HepG2 (cell line): ENCODE data around the gene DOCK1. TPM values are rescaled to one million over a fixed set of nuclear protein-coding genes. Genes with fewer than 3 reads are reported as not detected.
A peak's percentile ranks its signal among the peaks of the same experiment; 100 is the strongest.

Experiments used
- ATAC-seq: fragments of 200-7000 bp; cut with Tn5 transposase; 3 replicates; pipeline ENCODE4 v1.9.1; 2020; ENCODE audit warnings: mild to moderate bottlenecking, moderate library complexity
- BruUV-seq: library from RNA; stranded (reverse); fragments of 400-500 nt; replicated peaks from 2 replicates; lab custom pipeline; 2021; lab: Mats Ljungman, UMichigan
- CTCF ChIA-PET: fragments of 300-600 bp; formaldehyde crosslinking; extraction: SDS; loops from one replicate; lab custom pipeline; 2021; ENCODE audit warnings: low total read pairs, inconsistent platforms, low intra/inter-chr PET ratio; lab: Yijun Ruan, JAX
- POLR2A ChIA-PET: fragments of 350-600 bp; sonication (Branson Sonifier 250); formaldehyde crosslinking; loops from one replicate; lab custom pipeline; 2020; ENCODE audit warnings: antibody characterized with exemption, inconsistent platforms; lab: Yijun Ruan, JAX
- DNase-seq: peaks from one replicate; pipeline ENCODE4 v3.0.0-alpha.2; 2015; ENCODE audit warnings: low spot score
- FAIRE-seq: peaks from 3 replicates; lab custom pipeline; 2011; peaks lifted over from hg19 to GRCh38; lab: Jason Lieb, UNC
- H2AFZ ChIP-seq: one replicate; pipeline ENCODE4 v1.6.1; 2011; ENCODE audit warnings: low read length, inconsistent platforms
- H3K27ac ChIP-seq: fragments of 300-600 bp; 3 replicates; pipeline ENCODE4 v1.8.0; 2011; ENCODE audit warnings: mixed run types, mild to moderate bottlenecking, mixed read lengths, low read length, inconsistent platforms; ENCODE audit not compliant: insufficient read depth; ENCODE audit errors: extremely low read length
- H3K27me3 ChIP-seq, 2 experiments: fragments of 200-600 bp in 1 of 2; 2 replicates in 1 of 2; 3 replicates in 1 of 2; pipeline versions ENCODE4 v1.6.0 to v1.8.0; 2011; ENCODE audit warnings: low read length in 2 of 2, mild to moderate bottlenecking in 2 of 2, moderate library complexity in 2 of 2, inconsistent platforms in 1 of 2; ENCODE audit not compliant: insufficient read depth in 2 of 2, control insufficient read depth in 1 of 2
- H3K36me3 ChIP-seq, 2 experiments: fragments of 200-600 bp in 1 of 2; replicated peaks in 1 of 2; 2 replicates in 1 of 2; 3 replicates in 1 of 2; pipeline versions ENCODE4 v1.5.1 to v1.8.0; 2011; ENCODE audit warnings: low read length in 2 of 2, inconsistent platforms in 1 of 2; ENCODE audit not compliant: insufficient read depth in 2 of 2, control insufficient read depth in 1 of 2
- H3K4me1 ChIP-seq: 2 replicates; pipeline ENCODE4 v1.5.1; 2012; ENCODE audit warnings: low read length, inconsistent platforms; ENCODE audit not compliant: insufficient read depth
- H3K4me2 ChIP-seq: 2 replicates; pipeline ENCODE4 v1.6.0; 2011; ENCODE audit warnings: low read depth, low read length, inconsistent platforms
- H3K4me3 ChIP-seq, 3 experiments: fragments of 200-600 bp in 1 of 3; sonication (generic), shearing (Covaris generic) in 1 of 3; replicated peaks in 1 of 3; 2 replicates each; pipeline ENCODE4 v1.5.1; 2011 to 2016; ENCODE audit warnings: low read length in 3 of 3, inconsistent platforms in 2 of 3, low read depth in 2 of 3, mild to moderate bottlenecking in 2 of 3, control low read depth in 1 of 3, mixed read lengths in 1 of 3; ENCODE audit not compliant: insufficient read depth in 1 of 3
- H3K79me2 ChIP-seq: one replicate; pipeline ENCODE4 v1.6.1; 2011; ENCODE audit warnings: low read length, inconsistent platforms; ENCODE audit not compliant: insufficient read depth
- H3K9ac ChIP-seq: 2 replicates; pipeline ENCODE4 v1.6.0; 2011; ENCODE audit warnings: mild to moderate bottlenecking, low read depth, low read length, inconsistent platforms; ENCODE audit not compliant: insufficient read depth
- H3K9me3 ChIP-seq: 2 replicates; pipeline ENCODE4 v1.5.1; 2012; ENCODE audit warnings: mild to moderate bottlenecking, low read length
- H4K20me1 ChIP-seq: 2 replicates; pipeline ENCODE4 v1.6.0; 2011; ENCODE audit warnings: inconsistent platforms, mild to moderate bottlenecking, low read length, moderate library complexity; ENCODE audit not compliant: insufficient read depth
- CSRNP2 ChIP-seq: sonication (generic); formaldehyde crosslinking; conservative IDR thresholded peaks from 2 replicates; pipeline ENCODE4 v1.8.0; 2022; ENCODE audit warnings: low read depth, missing genetic modification reagents
- JDP2 ChIP-seq: sonication (generic); formaldehyde crosslinking; IDR thresholded peaks from 2 replicates; pipeline ENCODE4 v1.8.1; 2022; ENCODE audit warnings: missing genetic modification reagents, borderline replicate concordance
- ZEB1 ChIP-seq: IDR thresholded peaks from 2 replicates; pipeline ENCODE4 v1.6.1; 2012; ENCODE audit warnings: mild to moderate bottlenecking, low read depth, inconsistent platforms; ENCODE audit not compliant: insufficient replicate concordance
- ZFX ChIP-seq: sonication (generic); formaldehyde crosslinking; IDR thresholded peaks from 2 replicates; pipeline ENCODE4 v1.4.0; 2020; ENCODE audit warnings: mild to moderate bottlenecking, low read depth, missing genetic modification reagents, moderate library complexity
- ZNF597 ChIP-seq: sonication (generic); formaldehyde crosslinking; IDR thresholded peaks from 2 replicates; pipeline ENCODE4 v1.5.0; 2020; ENCODE audit warnings: missing genetic modification reagents
- ZNF883 ChIP-seq: sonication (generic); formaldehyde crosslinking; IDR thresholded peaks from 2 replicates; pipeline ENCODE4 v1.5.1; 2020; ENCODE audit warnings: mild to moderate bottlenecking, missing genetic modification reagents; ENCODE audit errors: not compliant biosample characterization
- WGBS: methylation state at CpG from one replicate; pipeline ENCODE4 v1.1.6; 2017; ENCODE audit warnings: low lambda C conversion rate; 5-methylcytosine and 5-hydroxymethylcytosine counted together
- in situ Hi-C: cut with HindIII; loops from 2 replicates; pipeline ENCODE4 v1.10.0; 2017; ENCODE audit warnings: low pct_unique_long_range_greater_than_20kb; ENCODE audit not compliant: extremely low pct_ligation_motif_present
- intact Hi-C: fragments of 100-400 bp; cut with micrococcal nuclease; formaldehyde crosslinking; loops from one replicate; pipeline ENCODE4 v1.10.0; 2022; ENCODE audit not compliant: unreplicated experiment
- polyA plus RNA-seq, 8 experiments: library from polyadenylated mRNA; depleted of rRNA in 3 of 8; stranded (reverse) in 7 of 8; unstranded in 1 of 8; fragments of >200 nt; fragmentation: Illumina TruSeq in 4 of 8; extraction: Trizol in 4 of 8; gene quantifications; 2 replicates each; pipeline versions ENCODE4 v1.2.1 to v1.2.3, GENCODE V29; 2011 to 2016; ENCODE audit warnings: low read depth in 4 of 8, missing spikeins in 1 of 8, mixed read lengths in 1 of 8; ENCODE audit not compliant: insufficient read depth in 1 of 8
- total RNA-seq, 5 experiments: library from RNA; depleted of rRNA; stranded (reverse); fragments of >200 nt; fragmentation: Illumina TruSeq; extraction: Trizol; gene quantifications; 2 replicates each; pipeline ENCODE4 v1.2.3, GENCODE V29; 2016; ENCODE audit warnings: low read depth in 1 of 5

DOCK1 gene
- total and polyA plus RNA-seq, 2 of the 13 experiments (the other 11 are each of a cell fraction or from before 2014, with no cell fraction given) = 8.3 to 25.5 TPM

GRCh38 chr10:127459918-127460317 is 554.7 kb downstream of the DOCK1 start (continued):
- TF ChIP-seq ZNF597 (CRISPR knock-in tag) (no peak), ZEB1 (no peak), ZFX (CRISPR knock-in tag) (no peak), ZNF883 (CRISPR knock-in tag) (no peak), JDP2 (no peak)

GRCh38 chr10:127462643-127463295 is 557.5 kb downstream of the DOCK1 start:
- H3K36me3 ChIP-seq = no peaks in the 10 kb centered on the region
- FAIRE-seq = no peak
- H4K20me1 ChIP-seq = no peaks in the 10 kb centered on the region
- ChIA-PET POLR2A (no interaction called here), CTCF (no interaction called here)
- no peak overlapping the region for H3K9ac ChIP-seq
- H3K27ac ChIP-seq = no peak overlapping the region
- no peak overlapping the region for H3K4me3 ChIP-seq
- no peaks in the 10 kb centered on the region for H3K4me1 ChIP-seq
- peak; percentile 4 for DNase-seq
- H2AFZ ChIP-seq = no peak overlapping the region
- H3K79me2 ChIP-seq = no peaks in the 10 kb centered on the region
- WGBS = 5% methylated on average over 5 of the region's 5 CpGs
- TF ChIP-seq CSRNP2 (CRISPR knock-in tag) = no peak
- TF ChIP-seq, all 625 proteins: peak for 0
- Histone ChIP-seq H3K9me3 (no peaks in the 10 kb centered on the region), H3K4me2 (no peak overlapping the region), H3K27me3 (peaks cover 7 to 26% of the 10 kb centered on the region in 2 experiments; a peak in 4 of 5 replicates)
- in situ Hi-C loops = no loop called here
- intact Hi-C loops = no loop called here
- no TSS peak for BruUV-seq
- peak; percentile 39; the same call in 1 of the 3 replicates for ATAC-seq
